HCT116 (cell line): ENCODE data around the gene MNAT1. TPM values are rescaled to one million over a fixed set of nuclear protein-coding genes. Genes with fewer than 3 reads are reported as not detected.

Experiments
- ATAC-seq: fragments of 200-7000 bp; cut with Tn5 transposase; 2 replicates; pipeline ENCODE4 v1.9.1; 2020; ENCODE audit warnings: mild to moderate bottlenecking, moderate library complexity
- BruUV-seq: library from RNA; stranded (reverse); fragments of 400-500 nt; replicated peaks from 2 replicates; lab custom pipeline; 2021; lab: Mats Ljungman, UMichigan
- CTCF ChIA-PET: fragments of 300-600 bp; sonication (Branson Sonifier 250); formaldehyde crosslinking; loops from one replicate; lab custom pipeline; 2021; ENCODE audit warnings: antibody characterized with exemption; lab: Charles Lee
- POLR2A ChIA-PET: fragments of 300-600, 350-600 bp; sonication (Branson Sonifier 250); formaldehyde crosslinking; loops from one replicate; lab custom pipeline; 2021; ENCODE audit warnings: antibody characterized with exemption; lab: Charles Lee
- RAD21 ChIA-PET, 2 experiments: fragments of 300-600 bp; sonication (Branson Sonifier 250); formaldehyde crosslinking; loops; one replicate each; lab custom pipeline; 2023; ENCODE audit warnings: low total read pairs in 2 of 2; ENCODE audit not compliant: uncharacterized antibody in 2 of 2, unreplicated experiment in 2 of 2, low non-redundant PET in 1 of 2; lab: Charles Lee
- DNase-seq: peaks from one replicate; pipeline ENCODE4 v3.0.0-alpha.2; 2010; ENCODE audit warnings: low read depth, low spot score
- H2AFZ ChIP-seq: fragments of 200-600 bp; shearing (Covaris generic), sonication (generic); 2 replicates; pipeline ENCODE4 v1.6.1; 2017; ENCODE audit warnings: low read depth, mixed run types, mixed read lengths, antibody characterized with exemption, low read length; ENCODE audit not compliant: poor library complexity, severe bottlenecking
- H3K27ac ChIP-seq: 2 replicates; pipeline ENCODE4 v1.5.1; 2012; ENCODE audit warnings: low read depth, low read length
- H3K27me3 ChIP-seq: fragments of 200-600 bp; sonication (generic); 2 replicates; pipeline ENCODE4 v1.6.1; 2016; ENCODE audit warnings: mixed run types, low read length, mixed read lengths; ENCODE audit not compliant: insufficient read depth
- H3K36me3 ChIP-seq, 2 experiments: fragments of 200-500 bp in 1 of 2; fragments of 200-600 bp in 1 of 2; sonication (Bioruptor generic) in 1 of 2; sonication (generic) in 1 of 2; 2 replicates each; pipeline versions ENCODE4 v1.5.1 to v1.6.1; 2014 to 2016; ENCODE audit warnings: low read length in 2 of 2, inconsistent platforms in 1 of 2, mixed read lengths in 1 of 2, mixed run types in 1 of 2; ENCODE audit not compliant: insufficient read depth in 2 of 2, control insufficient read depth in 1 of 2
- H3K4me1 ChIP-seq, 2 experiments: fragments of 200-600 bp in 1 of 2; sonication (generic) in 1 of 2; 2 replicates each; pipeline versions ENCODE4 v1.5.1 to v1.6.1; 2012 to 2017; ENCODE audit warnings: low read length in 2 of 2, inconsistent platforms in 1 of 2, mild to moderate bottlenecking in 1 of 2, mixed read lengths in 1 of 2, mixed run types in 1 of 2, moderate library complexity in 1 of 2; ENCODE audit not compliant: insufficient read depth in 2 of 2, control insufficient read depth in 1 of 2
- H3K4me2 ChIP-seq: fragments of 200-600 bp; sonication (generic); 2 replicates; pipeline ENCODE4 v1.6.1; 2017; ENCODE audit warnings: mixed run types, low read length, mixed read lengths
- H3K4me3 ChIP-seq, 2 experiments: fragments of 200-600 bp in 1 of 2; sonication (generic) in 1 of 2; replicated peaks in 1 of 2; 2 replicates each; pipeline ENCODE4 v1.5.1; 2011 to 2016; ENCODE audit warnings: low read length in 2 of 2, control low read depth in 1 of 2, low read depth in 1 of 2, mild to moderate bottlenecking in 1 of 2, mixed read lengths in 1 of 2, mixed run types in 1 of 2
- H3K79me2 ChIP-seq: fragments of 200-600 bp; sonication (generic); 2 replicates; pipeline ENCODE4 v1.6.1; 2017; ENCODE audit warnings: mild to moderate bottlenecking, mixed run types, low read length, moderate library complexity, mixed read lengths; ENCODE audit not compliant: insufficient read depth
- H3K9ac ChIP-seq: fragments of 200-600 bp; sonication (generic); 2 replicates; pipeline ENCODE4 v1.6.1; 2016; ENCODE audit warnings: low read length, mixed read lengths
- H3K9me2 ChIP-seq: fragments of 200-600 bp; sonication (generic), shearing (Covaris generic); 2 replicates; pipeline ENCODE4 v1.6.1; 2017; ENCODE audit warnings: mixed run types, mild to moderate bottlenecking, moderate library complexity; ENCODE audit not compliant: insufficient read depth
- H3K9me3 ChIP-seq, 2 experiments: fragments of 200-500 bp in 1 of 2; fragments of 200-600 bp in 1 of 2; sonication (Bioruptor generic) in 1 of 2; sonication (generic) in 1 of 2; 2 replicates each; pipeline ENCODE4 v1.6.1; 2014 to 2017; ENCODE audit warnings: low read length in 2 of 2, mixed read lengths in 2 of 2, inconsistent platforms in 1 of 2, low read depth in 1 of 2, mild to moderate bottlenecking in 1 of 2, mixed run types in 1 of 2, moderate library complexity in 1 of 2; ENCODE audit not compliant: control insufficient read depth in 1 of 2, insufficient read depth in 1 of 2
- H4K20me1 ChIP-seq: fragments of 200-600 bp; sonication (generic), shearing (Covaris generic); 2 replicates; pipeline ENCODE4 v1.6.1; 2017; ENCODE audit warnings: mixed run types, mild to moderate bottlenecking, moderate library complexity; ENCODE audit not compliant: insufficient read depth
- CBX3 ChIP-seq: IDR thresholded peaks from 2 replicates; pipeline ENCODE4 v1.6.1; 2012; ENCODE audit warnings: low read depth
- CEBPB ChIP-seq: IDR thresholded peaks from 2 replicates; pipeline ENCODE4 v1.6.1; 2012; ENCODE audit warnings: low read depth
- ELF1 ChIP-seq: IDR thresholded peaks from 2 replicates; pipeline ENCODE4 v1.6.1; 2012; ENCODE audit warnings: low read depth, borderline replicate concordance
- EZH2 ChIP-seq: fragments of 200-600 bp; sonication (generic); IDR thresholded peaks from 2 replicates; pipeline ENCODE4 v1.6.1; 2017; ENCODE audit warnings: antibody characterized with exemption, mixed run types
- EZH2phosphoT487 ChIP-seq: fragments of 200-600 bp; IDR thresholded peaks from 2 replicates; pipeline ENCODE4 v1.6.1; 2018; ENCODE audit warnings: antibody characterized with exemption, borderline replicate concordance
- FOSL1 ChIP-seq: IDR thresholded peaks from 2 replicates; pipeline ENCODE4 v1.6.1; 2012; ENCODE audit warnings: low read depth
- JUND ChIP-seq: IDR thresholded peaks from 2 replicates; pipeline ENCODE4 v1.6.1; 2012
- POLR2A ChIP-seq: IDR thresholded peaks from 2 replicates; pipeline ENCODE4 v1.7.0; 2011; ENCODE audit warnings: borderline replicate concordance; ENCODE audit not compliant: insufficient read depth, insufficient read length; ENCODE audit errors: extremely low read depth
- POLR2AphosphoS5 ChIP-seq: IDR thresholded peaks from 2 replicates; pipeline ENCODE4 v1.6.1; 2011; ENCODE audit warnings: mild to moderate bottlenecking, low read depth, low read length, moderate library complexity
- RAD21 ChIP-seq: IDR thresholded peaks from 2 replicates; pipeline ENCODE4 v1.6.1; 2012; ENCODE audit warnings: low read depth, mild to moderate bottlenecking
- SP1 ChIP-seq: IDR thresholded peaks from 2 replicates; pipeline ENCODE4 v1.6.1; 2012; ENCODE audit warnings: low read depth
- SRF ChIP-seq: IDR thresholded peaks from 2 replicates; pipeline ENCODE4 v1.6.1; 2012; ENCODE audit warnings: low read depth
- YY1 ChIP-seq: IDR thresholded peaks from 2 replicates; pipeline ENCODE4 v1.6.1; 2011; ENCODE audit warnings: low read length, low read depth, moderate library complexity, mild to moderate bottlenecking; ENCODE audit not compliant: insufficient replicate concordance; ENCODE audit errors: extremely low read depth
- intact Hi-C: fragments of 100-400 bp; cut with micrococcal nuclease; formaldehyde crosslinking; loops from 2 replicates; pipeline ENCODE4 v1.10.0; 2022
- total RNA-seq: library from RNA; stranded (reverse); gene quantifications from one replicate; pipeline ENCODE4 v1.2.1, GENCODE V29; 2021; ENCODE audit not compliant: unreplicated experiment
- TF ChIP-seq, protein P1 (sequence below): IDR thresholded peaks from 2 replicates; pipeline ENCODE4 v1.6.1; 2012; ENCODE audit warnings: low read depth
- TF ChIP-seq, protein P2 (sequence below), 3 experiments: fragments of 200-600 bp in 1 of 3; sonication (generic) in 1 of 3; IDR thresholded peaks in 2 of 3; conservative IDR thresholded peaks in 1 of 3; 2 replicates each; pipeline ENCODE4 v1.5.1; 2012 to 2017; ENCODE audit warnings: low read depth in 2 of 3, low read length in 2 of 3, antibody characterized with exemption in 1 of 3, borderline replicate concordance in 1 of 3, control low read depth in 1 of 3, mild to moderate bottlenecking in 1 of 3, mixed read lengths in 1 of 3, mixed run types in 1 of 3, moderate library complexity in 1 of 3; ENCODE audit not compliant: insufficient read depth in 1 of 3

MNAT1 gene
- total RNA-seq, 1 experiment from 2014 or later: 49.3 TPM

DNA sequence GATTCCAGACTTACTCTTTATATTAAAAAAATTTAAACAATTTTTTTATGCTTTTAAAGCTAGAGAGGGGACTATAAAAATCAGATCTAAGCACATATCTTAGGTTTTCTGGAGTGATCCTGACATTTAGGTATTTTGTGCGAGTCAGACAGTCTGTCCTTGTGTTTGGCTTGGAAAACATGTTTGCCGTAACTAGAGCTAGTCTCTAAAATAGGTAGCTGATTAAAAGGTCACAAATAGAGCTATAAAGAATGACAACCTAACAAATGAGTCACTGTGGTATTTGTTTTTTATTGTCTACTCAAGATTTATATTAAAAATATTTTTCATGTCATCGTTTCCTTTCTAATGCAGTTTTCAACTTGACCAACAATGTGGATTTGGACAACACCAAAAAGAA lies 73.4 kb downstream of the MNAT1 start:
- TF ChIP-seq CEBPB (no peak), FOSL1 (no peak), CBX3 (no peak), SRF (no peak), RAD21 (no peak), EZH2phosphoT487 (no peak)
- TF ChIP-seq, protein P1, sequence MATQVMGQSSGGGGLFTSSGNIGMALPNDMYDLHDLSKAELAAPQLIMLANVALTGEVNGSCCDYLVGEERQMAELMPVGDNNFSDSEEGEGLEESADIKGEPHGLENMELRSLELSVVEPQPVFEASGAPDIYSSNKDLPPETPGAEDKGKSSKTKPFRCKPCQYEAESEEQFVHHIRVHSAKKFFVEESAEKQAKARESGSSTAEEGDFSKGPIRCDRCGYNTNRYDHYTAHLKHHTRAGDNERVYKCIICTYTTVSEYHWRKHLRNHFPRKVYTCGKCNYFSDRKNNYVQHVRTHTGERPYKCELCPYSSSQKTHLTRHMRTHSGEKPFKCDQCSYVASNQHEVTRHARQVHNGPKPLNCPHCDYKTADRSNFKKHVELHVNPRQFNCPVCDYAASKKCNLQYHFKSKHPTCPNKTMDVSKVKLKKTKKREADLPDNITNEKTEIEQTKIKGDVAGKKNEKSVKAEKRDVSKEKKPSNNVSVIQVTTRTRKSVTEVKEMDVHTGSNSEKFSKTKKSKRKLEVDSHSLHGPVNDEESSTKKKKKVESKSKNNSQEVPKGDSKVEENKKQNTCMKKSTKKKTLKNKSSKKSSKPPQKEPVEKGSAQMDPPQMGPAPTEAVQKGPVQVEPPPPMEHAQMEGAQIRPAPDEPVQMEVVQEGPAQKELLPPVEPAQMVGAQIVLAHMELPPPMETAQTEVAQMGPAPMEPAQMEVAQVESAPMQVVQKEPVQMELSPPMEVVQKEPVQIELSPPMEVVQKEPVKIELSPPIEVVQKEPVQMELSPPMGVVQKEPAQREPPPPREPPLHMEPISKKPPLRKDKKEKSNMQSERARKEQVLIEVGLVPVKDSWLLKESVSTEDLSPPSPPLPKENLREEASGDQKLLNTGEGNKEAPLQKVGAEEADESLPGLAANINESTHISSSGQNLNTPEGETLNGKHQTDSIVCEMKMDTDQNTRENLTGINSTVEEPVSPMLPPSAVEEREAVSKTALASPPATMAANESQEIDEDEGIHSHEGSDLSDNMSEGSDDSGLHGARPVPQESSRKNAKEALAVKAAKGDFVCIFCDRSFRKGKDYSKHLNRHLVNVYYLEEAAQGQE: no peak
- no TSS peak for BruUV-seq
- Histone ChIP-seq H3K9me3 (no peaks in the 10 kb centered on the region), H4K20me1 (no peaks in the 10 kb centered on the region), H3K79me2 (no peaks in the 10 kb centered on the region), H3K27ac (no peak overlapping the region), H3K9ac (no peak overlapping the region), H3K27me3 (no peaks in the 10 kb centered on the region), H3K4me2 (no peak overlapping the region), H3K9me2 (no peaks in the 10 kb centered on the region), H3K4me3 (no peak overlapping the region), H3K36me3 (0 out of 4 replicates have a peak, but pooled peaks cover 0 to 3% of the 10 kb centered on the region in 2 experiments), H2AFZ (no peak overlapping the region), H3K4me1 (no peaks in the 10 kb centered on the region; a peak in 1 of 4 replicates)
- intact Hi-C loops: no loop called here
- ChIA-PET CTCF (no interaction called here), RAD21 (no interaction called here), POLR2A (no interaction called here)
- no peak for DNase-seq
- no peak for ATAC-seq

DNA sequence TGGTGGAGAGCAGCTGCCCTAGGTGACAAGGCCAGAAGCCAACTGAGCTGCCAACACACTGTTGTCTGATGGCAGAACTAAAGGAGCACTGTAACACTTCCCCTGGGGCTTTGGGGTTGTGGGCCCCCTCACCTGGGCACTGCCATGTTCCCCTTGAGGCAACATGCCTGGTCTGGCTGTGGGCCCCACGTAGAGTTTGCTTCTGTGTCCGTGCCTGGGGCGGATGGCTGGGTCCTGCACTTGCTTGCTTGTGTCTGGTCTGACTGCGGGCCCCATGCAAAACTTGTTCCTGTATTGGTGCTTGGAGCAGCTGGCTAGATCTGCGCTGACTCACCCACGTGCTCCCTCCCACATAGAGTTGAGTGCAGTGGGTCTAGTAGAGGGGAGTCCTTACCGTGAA lies 78.4 kb downstream of the MNAT1 start:
- Histone ChIP-seq H3K4me1 (peaks cover 0 to 3% of the 10 kb centered on the region in 2 experiments; a peak in 1 of 4 replicates), H3K27me3 (no peaks in the 10 kb centered on the region), H3K27ac (no peak overlapping the region), H3K36me3 (0 out of 4 replicates have a peak, but pooled peaks cover 0 to 3% of the 10 kb centered on the region in 2 experiments), H3K9me2 (no peaks in the 10 kb centered on the region), H3K9ac (no peak overlapping the region), H3K4me2 (no peak overlapping the region), H2AFZ (no peak overlapping the region), H4K20me1 (no peaks in the 10 kb centered on the region; the same call in 1 of the 2 replicates), H3K4me3 (no peak overlapping the region), H3K79me2 (no peaks in the 10 kb centered on the region), H3K9me3 (no peaks in the 10 kb centered on the region)
- no peak for DNase-seq
- ChIA-PET RAD21 (no interaction called here), CTCF (no interaction called here), POLR2A (no interaction called here)
- intact Hi-C loops: no loop called here
- no peak for ATAC-seq
- no TSS peak for BruUV-seq
- no peak for TF ChIP-seq ELF1
- no peak for TF ChIP-seq POLR2AphosphoS5
- TF ChIP-seq CEBPB: no peak
- no peak for TF ChIP-seq RAD21
- TF ChIP-seq EZH2: no peak
- no peak for TF ChIP-seq JUND
- no peak for TF ChIP-seq YY1
- no peak for TF ChIP-seq SRF
- TF ChIP-seq, protein P2, sequence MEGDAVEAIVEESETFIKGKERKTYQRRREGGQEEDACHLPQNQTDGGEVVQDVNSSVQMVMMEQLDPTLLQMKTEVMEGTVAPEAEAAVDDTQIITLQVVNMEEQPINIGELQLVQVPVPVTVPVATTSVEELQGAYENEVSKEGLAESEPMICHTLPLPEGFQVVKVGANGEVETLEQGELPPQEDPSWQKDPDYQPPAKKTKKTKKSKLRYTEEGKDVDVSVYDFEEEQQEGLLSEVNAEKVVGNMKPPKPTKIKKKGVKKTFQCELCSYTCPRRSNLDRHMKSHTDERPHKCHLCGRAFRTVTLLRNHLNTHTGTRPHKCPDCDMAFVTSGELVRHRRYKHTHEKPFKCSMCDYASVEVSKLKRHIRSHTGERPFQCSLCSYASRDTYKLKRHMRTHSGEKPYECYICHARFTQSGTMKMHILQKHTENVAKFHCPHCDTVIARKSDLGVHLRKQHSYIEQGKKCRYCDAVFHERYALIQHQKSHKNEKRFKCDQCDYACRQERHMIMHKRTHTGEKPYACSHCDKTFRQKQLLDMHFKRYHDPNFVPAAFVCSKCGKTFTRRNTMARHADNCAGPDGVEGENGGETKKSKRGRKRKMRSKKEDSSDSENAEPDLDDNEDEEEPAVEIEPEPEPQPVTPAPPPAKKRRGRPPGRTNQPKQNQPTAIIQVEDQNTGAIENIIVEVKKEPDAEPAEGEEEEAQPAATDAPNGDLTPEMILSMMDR (IDR thresholded peaks at IDR 0.05 in 2 of 3, conservative IDR thresholded peaks at IDR 0.05 in 1 of 3; ENCODE audit: borderline replicate concordance in 1 of 3, insufficient read depth in 1 of 3, low read depth in 2 of 3, low read length in 2 of 3): no peak
- TF ChIP-seq SP1: no peak
- TF ChIP-seq POLR2A: no peak
